Panc1 (cell line): Measurements from ENCODE around the gene WAC.

ENCODE experiments used
- CTCF ChIP-seq: fragments of 450-650 bp; IDR thresholded peaks from 2 replicates; pipeline ENCODE4 v1.5.1; 2017; ENCODE audit warnings: mild to moderate bottlenecking
- POLR2AphosphoS5 ChIP-seq: IDR thresholded peaks from 2 replicates; pipeline ENCODE4 v1.6.1; 2012; ENCODE audit warnings: mild to moderate bottlenecking, low read depth, low read length, moderate library complexity
- SIN3A ChIP-seq: IDR thresholded peaks from 2 replicates; pipeline ENCODE4 v1.6.1; 2012; ENCODE audit warnings: low read depth, mild to moderate bottlenecking, low read length, moderate library complexity, borderline replicate concordance; ENCODE audit not compliant: insufficient read depth
- TCF7L2 ChIP-seq: IDR thresholded peaks from 2 replicates; pipeline ENCODE4 v1.6.1; 2011; ENCODE audit warnings: mild to moderate bottlenecking, low read depth, low read length, inconsistent platforms
- TF ChIP-seq, protein P1 (sequence below), 2 experiments: IDR thresholded peaks; 2 replicates each; pipeline ENCODE4 v1.6.1; 2011 to 2012; ENCODE audit warnings: low read depth in 2 of 2, control low read depth in 1 of 2, low read length in 1 of 2, mild to moderate bottlenecking in 1 of 2, moderate library complexity in 1 of 2; ENCODE audit not compliant: insufficient read depth in 1 of 2

- TF ChIP-seq CTCF = no peak
- TF ChIP-seq, protein P1, sequence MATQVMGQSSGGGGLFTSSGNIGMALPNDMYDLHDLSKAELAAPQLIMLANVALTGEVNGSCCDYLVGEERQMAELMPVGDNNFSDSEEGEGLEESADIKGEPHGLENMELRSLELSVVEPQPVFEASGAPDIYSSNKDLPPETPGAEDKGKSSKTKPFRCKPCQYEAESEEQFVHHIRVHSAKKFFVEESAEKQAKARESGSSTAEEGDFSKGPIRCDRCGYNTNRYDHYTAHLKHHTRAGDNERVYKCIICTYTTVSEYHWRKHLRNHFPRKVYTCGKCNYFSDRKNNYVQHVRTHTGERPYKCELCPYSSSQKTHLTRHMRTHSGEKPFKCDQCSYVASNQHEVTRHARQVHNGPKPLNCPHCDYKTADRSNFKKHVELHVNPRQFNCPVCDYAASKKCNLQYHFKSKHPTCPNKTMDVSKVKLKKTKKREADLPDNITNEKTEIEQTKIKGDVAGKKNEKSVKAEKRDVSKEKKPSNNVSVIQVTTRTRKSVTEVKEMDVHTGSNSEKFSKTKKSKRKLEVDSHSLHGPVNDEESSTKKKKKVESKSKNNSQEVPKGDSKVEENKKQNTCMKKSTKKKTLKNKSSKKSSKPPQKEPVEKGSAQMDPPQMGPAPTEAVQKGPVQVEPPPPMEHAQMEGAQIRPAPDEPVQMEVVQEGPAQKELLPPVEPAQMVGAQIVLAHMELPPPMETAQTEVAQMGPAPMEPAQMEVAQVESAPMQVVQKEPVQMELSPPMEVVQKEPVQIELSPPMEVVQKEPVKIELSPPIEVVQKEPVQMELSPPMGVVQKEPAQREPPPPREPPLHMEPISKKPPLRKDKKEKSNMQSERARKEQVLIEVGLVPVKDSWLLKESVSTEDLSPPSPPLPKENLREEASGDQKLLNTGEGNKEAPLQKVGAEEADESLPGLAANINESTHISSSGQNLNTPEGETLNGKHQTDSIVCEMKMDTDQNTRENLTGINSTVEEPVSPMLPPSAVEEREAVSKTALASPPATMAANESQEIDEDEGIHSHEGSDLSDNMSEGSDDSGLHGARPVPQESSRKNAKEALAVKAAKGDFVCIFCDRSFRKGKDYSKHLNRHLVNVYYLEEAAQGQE (IDR thresholded peaks at IDR 0.05; ENCODE audit: insufficient read depth in 1 of 2, low read depth in 2 of 2, low read length in 1 of 2) = no peak
- no peak for TF ChIP-seq POLR2AphosphoS5
- TF ChIP-seq SIN3A = no peak
- no peak for TF ChIP-seq TCF7L2
Observed at GRCh38 chr10:28600056-28600455, 67.1 kb downstream of the WAC start.
